Neuronal stem cell (in vitro differentiated cells): Measurements from ENCODE around the gene KLK2.

Source experiments
- DNase-seq: peaks from one replicate; pipeline ENCODE4 v3.0.0-alpha.2; 2013; ENCODE audit warnings: low spot score
- H2AFZ ChIP-seq: one replicate; pipeline ENCODE4 v1.6.1; 2013; ENCODE audit warnings: mild to moderate bottlenecking, low read length, inconsistent platforms
- H2AK5ac ChIP-seq: 2 replicates; pipeline ENCODE4 v1.6.1; 2013; ENCODE audit warnings: low read depth, mild to moderate bottlenecking, inconsistent platforms, low read length, moderate library complexity, mixed read lengths
- H2BK120ac ChIP-seq: 2 replicates; pipeline ENCODE4 v1.6.1; 2013; ENCODE audit warnings: low read depth, mild to moderate bottlenecking, inconsistent platforms, low read length, moderate library complexity, mixed read lengths
- H2BK12ac ChIP-seq: one replicate; pipeline ENCODE4 v1.6.1; 2013; ENCODE audit warnings: low read length, inconsistent platforms
- H2BK15ac ChIP-seq: 2 replicates; pipeline ENCODE4 v1.6.1; 2013; ENCODE audit warnings: mild to moderate bottlenecking, low read length, inconsistent platforms, mixed read lengths
- H2BK5ac ChIP-seq: one replicate; pipeline ENCODE4 v1.6.1; 2013; ENCODE audit warnings: inconsistent platforms, mild to moderate bottlenecking, low read length, moderate library complexity
- H3K14ac ChIP-seq: one replicate; pipeline ENCODE4 v1.6.1; 2013; ENCODE audit warnings: low read length, inconsistent platforms
- H3K18ac ChIP-seq: 2 replicates; pipeline ENCODE4 v1.6.1; 2013; ENCODE audit warnings: low read length, inconsistent platforms
- H3K23ac ChIP-seq: 2 replicates; pipeline ENCODE4 v1.6.1; 2013; ENCODE audit warnings: low read depth, mild to moderate bottlenecking, mixed read lengths, low read length, inconsistent platforms; ENCODE audit not compliant: poor library complexity
- H3K27ac ChIP-seq: replicated peaks from 3 replicates; pipeline ENCODE4 v1.5.1; 2013; ENCODE audit warnings: low read length, inconsistent platforms
- H3K27me3 ChIP-seq, 3 experiments: 2 replicates each; pipeline ENCODE4 v1.6.1; 2013; ENCODE audit warnings: low read length in 3 of 3, mild to moderate bottlenecking in 2 of 3, inconsistent platforms in 1 of 3, low read depth in 1 of 3, mixed read lengths in 1 of 3, moderate library complexity in 1 of 3; ENCODE audit not compliant: control insufficient read depth in 3 of 3, insufficient read depth in 3 of 3
- H3K36me3 ChIP-seq, 2 donors: replicated peaks in 1 of 2; 2 replicates each; pipeline ENCODE4 v1.6.1; 2013; ENCODE audit warnings: low read length in 2 of 2; ENCODE audit not compliant: control insufficient read depth in 2 of 2, insufficient read depth in 2 of 2
- H3K4ac ChIP-seq: 2 replicates; pipeline ENCODE4 v1.6.1; 2013; ENCODE audit warnings: inconsistent platforms, mild to moderate bottlenecking, low read length, moderate library complexity
- H3K4me1 ChIP-seq, 2 donors: 1 replicate in 1 of 2; 2 replicates in 1 of 2; pipeline ENCODE4 v1.6.1; 2013; ENCODE audit warnings: low read length in 2 of 2, low read depth in 1 of 2; ENCODE audit not compliant: control insufficient read depth in 2 of 2, insufficient read depth in 1 of 2
- H3K4me2 ChIP-seq: one replicate; pipeline ENCODE4 v1.6.1; 2013; ENCODE audit warnings: mild to moderate bottlenecking, low read length, inconsistent platforms; ENCODE audit not compliant: insufficient read depth, poor library complexity, severe bottlenecking
- H3K4me3 ChIP-seq, 2 donors: 2 replicates each; pipeline ENCODE4 v1.5.1; 2013; ENCODE audit warnings: low read length in 2 of 2, mild to moderate bottlenecking in 2 of 2, inconsistent platforms in 1 of 2, moderate library complexity in 1 of 2
- H3K79me1 ChIP-seq: one replicate; pipeline ENCODE4 v1.6.1; 2013; ENCODE audit warnings: low read depth, mild to moderate bottlenecking, inconsistent platforms, low read length, moderate library complexity
- H3K9ac ChIP-seq: one replicate; pipeline ENCODE4 v1.6.1; 2013; ENCODE audit warnings: mild to moderate bottlenecking, low read depth, low read length, inconsistent platforms; ENCODE audit not compliant: poor library complexity
- H3K9me3 ChIP-seq, 2 donors: replicated peaks in 1 of 2; 2 replicates each; pipeline versions ENCODE3 to v1.6.1; 2013; ENCODE audit warnings: low read length in 2 of 2, mild to moderate bottlenecking in 2 of 2, inconsistent platforms in 1 of 2, low read depth in 1 of 2, mixed read lengths in 1 of 2, moderate library complexity in 1 of 2; ENCODE audit not compliant: control insufficient read depth in 2 of 2, insufficient read depth in 1 of 2
- H4K8ac ChIP-seq: one replicate; pipeline ENCODE4 v1.6.1; 2013; ENCODE audit warnings: low read depth, mild to moderate bottlenecking, inconsistent platforms, low read length, moderate library complexity
- H4K91ac ChIP-seq: one replicate; pipeline ENCODE4 v1.6.1; 2013; ENCODE audit warnings: low read length, low read depth, mild to moderate bottlenecking, inconsistent platforms; ENCODE audit not compliant: poor library complexity
- WGBS, 2 donors: extraction: QIAGEN DNeasy Blood & Tissue Kit; methylation state at CpG; one replicate each; pipeline ENCODE4 v1.1.7; 2013; ENCODE audit warnings: missing lambda C conversion rate in 2 of 2, mixed read lengths in 1 of 2; ENCODE audit not compliant: insufficient read length in 2 of 2, insufficient replicate concordance in 1 of 2; ENCODE audit errors: extremely low coverage in 2 of 2; 5-methylcytosine and 5-hydroxymethylcytosine counted together

Gene KLK2

DNA sequence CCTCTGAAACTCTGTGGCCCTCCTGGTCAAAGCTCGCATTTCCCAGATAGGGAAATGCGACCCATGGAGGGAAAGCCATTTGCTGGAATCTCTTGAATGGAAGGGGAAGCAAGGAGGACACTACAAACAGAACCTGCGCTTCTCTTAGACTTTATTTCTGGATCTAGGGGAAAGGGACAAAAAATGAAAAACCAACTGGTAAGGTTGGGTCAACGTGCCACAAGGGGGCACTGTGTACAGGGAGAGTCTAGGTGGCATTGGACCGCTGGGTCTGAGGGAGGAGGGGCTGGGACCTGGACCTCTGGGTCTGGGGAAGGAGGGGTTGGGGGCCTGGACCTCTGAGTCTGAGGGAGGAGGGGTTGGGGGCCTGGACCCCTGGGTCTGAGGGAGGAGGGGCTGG is 33.0 kb downstream of the KLK2 start:
- peaks cover 2 to 41% (median 25%) of the 10 kb centered on the region in 3 experiments for H3K27me3 ChIP-seq
- H2BK120ac ChIP-seq: no peak overlapping the region
- H3K36me3 ChIP-seq: no peaks in the 10 kb centered on the region
- H2AFZ ChIP-seq: no peak overlapping the region
- no peak overlapping the region for H3K4me3 ChIP-seq
- no peak overlapping the region for H3K9ac ChIP-seq
- no CpG with 5 or more reads among the region's 5 CpGs for WGBS, 2 donors
- H3K4me1 ChIP-seq: peaks cover 0 to 3% of the 10 kb centered on the region in 2 donors
- H2BK12ac ChIP-seq: no peak overlapping the region
- no peak overlapping the region for H3K14ac ChIP-seq
- no peak overlapping the region for H2BK15ac ChIP-seq
- H4K8ac ChIP-seq: no peak overlapping the region
- H3K9me3 ChIP-seq: no peaks in the 10 kb centered on the region
- H4K91ac ChIP-seq: no peak overlapping the region
- DNase-seq: peak; percentile 50
- no peak overlapping the region for H2BK5ac ChIP-seq
- no peak overlapping the region for H3K4me2 ChIP-seq
- H3K23ac ChIP-seq: no peak overlapping the region
- H2AK5ac ChIP-seq: no peak overlapping the region
- no peak overlapping the region for H3K4ac ChIP-seq
- no peak overlapping the region for H3K18ac ChIP-seq
- H3K79me1 ChIP-seq: no peaks in the 10 kb centered on the region
- H3K27ac ChIP-seq: no peak overlapping the region

DNA sequence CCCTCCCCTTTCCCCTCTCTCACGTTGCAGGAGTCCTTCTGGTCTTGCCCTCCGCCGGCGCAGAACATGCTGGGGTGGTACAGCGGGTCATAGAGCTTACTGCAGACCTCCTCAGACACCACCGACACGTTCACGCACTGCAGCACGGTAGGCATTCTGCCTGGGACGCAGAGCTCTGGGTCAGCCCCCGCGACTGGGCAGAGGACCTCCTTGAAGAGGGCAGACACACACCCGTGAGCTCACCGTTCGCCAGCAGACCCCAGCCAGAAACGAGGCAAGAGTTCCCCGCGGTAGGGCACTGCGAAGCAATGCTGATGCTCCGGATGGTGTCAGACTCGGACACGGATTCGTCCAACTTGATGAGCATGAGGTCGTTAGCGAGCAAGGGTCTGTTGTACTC is 35.1 kb downstream of the KLK2 start:
- Histone ChIP-seq H4K8ac (no peak overlapping the region), H2BK120ac (no peak overlapping the region), H2BK5ac (no peak overlapping the region), H3K27ac (no peak overlapping the region), H2BK15ac (peak overlapping the region; percentile 52), H3K27me3 (peaks cover 11 to 62% (median 45%) of the 10 kb centered on the region in 3 experiments), H3K4ac (no peak overlapping the region), H3K4me1 (peaks cover 0 to 3% of the 10 kb centered on the region in 2 donors), H3K18ac (peak overlapping the region; percentile 73), H3K14ac (peak overlapping the region; percentile 94), H3K4me3 (no peak overlapping the region), H4K91ac (no peak overlapping the region), H2BK12ac (no peak overlapping the region), H2AK5ac (peak overlapping the region; percentile 47), H3K9ac (no peak overlapping the region), H3K36me3 (no peaks in the 10 kb centered on the region), H3K79me1 (no peaks in the 10 kb centered on the region), H2AFZ (no peak overlapping the region), H3K9me3 (no peaks in the 10 kb centered on the region), H3K4me2 (no peak overlapping the region), H3K23ac (peak overlapping the region; percentile 8)
- no CpG with 5 or more reads among the region's 25 CpGs for WGBS, 2 donors
- no peak for DNase-seq

DNA sequence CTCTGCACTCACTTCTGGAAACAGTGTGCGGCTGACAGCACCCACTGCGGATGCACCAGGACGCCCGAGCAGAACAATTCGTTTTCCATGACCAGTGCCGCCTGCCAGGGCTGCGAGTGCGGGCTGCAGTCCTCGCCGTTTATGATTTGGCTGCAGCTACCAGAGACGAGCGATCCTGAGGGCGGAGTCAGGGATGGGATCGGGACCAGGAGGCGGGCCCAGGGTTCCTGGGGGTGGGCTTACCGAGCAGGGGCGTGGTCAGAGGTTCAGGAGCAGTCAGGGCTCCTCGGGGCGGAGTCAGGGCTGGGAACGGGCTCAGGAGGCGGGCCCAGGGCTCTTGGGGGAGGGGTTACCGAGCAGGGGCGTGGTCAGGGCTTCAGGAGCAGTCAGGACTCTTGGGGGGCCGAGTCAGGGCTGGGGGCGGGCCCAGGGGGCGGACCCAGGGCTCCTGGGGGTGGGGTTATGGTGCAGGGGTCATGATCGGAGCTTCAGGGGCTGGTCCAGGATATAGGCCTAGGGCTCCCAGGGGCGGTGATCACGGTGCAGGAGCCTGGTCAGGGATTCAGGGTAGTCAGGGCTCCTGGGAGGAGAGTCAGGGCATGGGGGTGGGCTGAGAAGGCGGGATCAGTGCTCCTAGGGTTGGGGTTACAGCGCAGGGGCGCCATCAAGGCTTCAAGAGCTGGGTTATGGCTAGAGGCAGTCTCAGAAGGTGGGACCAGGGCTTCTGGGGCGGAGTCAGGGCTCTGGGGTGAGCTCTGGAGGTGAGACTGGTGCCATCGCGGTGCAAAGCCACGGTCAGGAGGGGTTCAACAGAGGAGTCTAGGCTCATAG is 36.2 kb downstream of the KLK2 start:
- peak overlapping the region in 1 of 2 donors; percentile 67 for H3K4me3 ChIP-seq
- H2BK5ac ChIP-seq: no peak overlapping the region
- peak overlapping the region; percentile 59 for H2AFZ ChIP-seq
- peak overlapping the region; percentile 96 for H3K4me2 ChIP-seq
- peak overlapping the region; percentile 9 for H4K8ac ChIP-seq
- H3K27me3 ChIP-seq: peaks cover 11 to 63% (median 47%) of the 10 kb centered on the region in 3 experiments
- no peak overlapping the region for H2BK12ac ChIP-seq
- H3K36me3 ChIP-seq: no peaks in the 10 kb centered on the region
- peak overlapping the region; percentile 25 for H2BK120ac ChIP-seq
- H2AK5ac ChIP-seq: peak overlapping the region; percentile 38
- no peak overlapping the region for H3K27ac ChIP-seq
- H4K91ac ChIP-seq: no peak overlapping the region
- H2BK15ac ChIP-seq: no peak overlapping the region
- H3K9me3 ChIP-seq: no peaks in the 10 kb centered on the region
- peaks cover 0 to 3% of the 10 kb centered on the region in 2 donors for H3K4me1 ChIP-seq
- peak overlapping the region; percentile 31 for H3K14ac ChIP-seq
- peak overlapping the region; percentile 34 for H3K23ac ChIP-seq
- DNase-seq: peak; percentile 94
- H3K79me1 ChIP-seq: no peaks in the 10 kb centered on the region
- no peak overlapping the region for H3K4ac ChIP-seq
- WGBS, 2 donors: no CpG with 5 or more reads among the region's 36 CpGs
- peak overlapping the region; percentile 72 for H3K9ac ChIP-seq
- H3K18ac ChIP-seq: peak overlapping the region; percentile 73

DNA sequence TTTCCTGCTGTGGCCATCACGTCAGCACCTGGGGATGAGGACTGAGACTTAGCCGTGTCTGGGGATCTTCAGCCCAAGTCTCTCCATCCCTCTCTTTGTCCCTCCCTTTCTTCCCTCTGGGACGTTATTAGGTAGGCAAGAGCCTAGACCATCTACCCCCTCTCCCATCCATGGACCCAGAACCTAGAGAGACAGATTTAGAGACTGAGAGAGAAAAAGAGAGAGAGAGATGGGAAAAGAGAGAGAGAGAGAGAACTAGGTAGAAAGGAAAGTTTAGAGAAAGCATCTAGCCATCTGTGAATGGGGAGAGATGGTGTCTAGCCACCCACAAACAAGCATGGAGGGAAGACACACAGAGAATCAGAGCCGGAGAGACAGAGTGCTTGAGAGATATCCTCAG is 37.5 kb downstream of the KLK2 start:
- DNase-seq: no peak
- H3K27me3 ChIP-seq: peaks cover 11 to 63% (median 48%) of the 10 kb centered on the region in 3 experiments

More for the DNA sequence above, 37.5 kb downstream of the KLK2 start:
- no peak overlapping the region for H2BK120ac ChIP-seq
- no peak overlapping the region for H2BK15ac ChIP-seq
- H3K4me1 ChIP-seq: peaks cover 0 to 3% of the 10 kb centered on the region in 2 donors
- no peaks in the 10 kb centered on the region for H3K36me3 ChIP-seq
- H2BK5ac ChIP-seq: no peak overlapping the region
- no peak overlapping the region for H4K91ac ChIP-seq
- H3K4me3 ChIP-seq: no peak overlapping the region
- peak overlapping the region; percentile 12 for H3K18ac ChIP-seq
- WGBS, 2 donors: no CpG with 5 or more reads among the region's 4 CpGs
- H2AK5ac ChIP-seq: no peak overlapping the region
- H3K23ac ChIP-seq: no peak overlapping the region
- no peak overlapping the region for H3K27ac ChIP-seq
- no peaks in the 10 kb centered on the region for H3K79me1 ChIP-seq
- no peak overlapping the region for H3K9ac ChIP-seq
- no peak overlapping the region for H3K4ac ChIP-seq
- H2AFZ ChIP-seq: no peak overlapping the region
- no peak overlapping the region for H3K14ac ChIP-seq
- no peaks in the 10 kb centered on the region for H3K9me3 ChIP-seq
- H4K8ac ChIP-seq: peak overlapping the region; percentile 45
- H2BK12ac ChIP-seq: no peak overlapping the region
- no peak overlapping the region for H3K4me2 ChIP-seq
